CD4-positive, alpha-beta T cell (primary cell): ENCODE results near the gene P3H2. TPM values are rescaled to one million over a fixed set of nuclear protein-coding genes. Genes with fewer than 3 reads are reported as not detected.

ENCODE experiments used
- ATAC-seq: fragments of 200-7000 bp; cut with Tn5 transposase; one replicate; pipeline ENCODE4 v1.10.0; 2022; ENCODE audit warnings: mild to moderate bottlenecking; ENCODE audit not compliant: poor library complexity
- CTCF ChIA-PET: fragments of 350-600 bp; sonication (Branson Sonifier 250); formaldehyde crosslinking; loops from one replicate; lab custom pipeline; 2021; ENCODE audit warnings: antibody characterized with exemption, inconsistent platforms; lab: Charles Lee
- POLR2A ChIA-PET: fragments of 350-600 bp; sonication (Branson Sonifier 250); formaldehyde crosslinking; loops from one replicate; lab custom pipeline; 2021; ENCODE audit warnings: antibody characterized with exemption, inconsistent platforms; lab: Charles Lee
- DNase-seq, 14 experiments: peaks; one replicate each; pipeline ENCODE4 v3.0.0-alpha.2; 2013 to 2020; ENCODE audit warnings: mixed read lengths in 2 of 14
- H3K27ac ChIP-seq, 2 donors: one replicate each; pipeline versions ENCODE4 v1.5.1 to v1.7.0; 2013; ENCODE audit warnings: low read length in 2 of 2, low read depth in 1 of 2, mild to moderate bottlenecking in 1 of 2
- H3K27me3 ChIP-seq, 2 experiments: 1 replicate in 1 of 2; 2 replicates in 1 of 2; pipeline versions ENCODE4 v1.6.1 to v1.7.0; 2013; ENCODE audit warnings: low read length in 2 of 2, control low read depth in 1 of 2, mild to moderate bottlenecking in 1 of 2, moderate library complexity in 1 of 2; ENCODE audit not compliant: insufficient read depth in 2 of 2, control insufficient read depth in 1 of 2
- H3K36me3 ChIP-seq: one replicate; pipeline ENCODE4 v1.6.1; 2013; ENCODE audit warnings: low read length, control low read depth; ENCODE audit not compliant: insufficient read depth
- H3K4me1 ChIP-seq: one replicate; pipeline ENCODE4 v1.6.1; 2013; ENCODE audit warnings: low read length, control low read depth; ENCODE audit not compliant: insufficient read depth
- H3K4me3 ChIP-seq: one replicate; pipeline ENCODE4 v1.5.1; 2013; ENCODE audit warnings: mild to moderate bottlenecking, low read length, moderate library complexity
- H3K9me3 ChIP-seq, 2 experiments: 1 replicate in 1 of 2; 2 replicates in 1 of 2; pipeline versions ENCODE4 v1.6.1 to v1.7.0; 2013; ENCODE audit warnings: low read length in 2 of 2, mild to moderate bottlenecking in 2 of 2, control low read depth in 1 of 2, moderate library complexity in 1 of 2; ENCODE audit not compliant: control insufficient read depth in 1 of 2, insufficient read depth in 1 of 2
- H3K27ac Mint-ChIP-seq: one replicate; pipeline ENCODE4 v1.8.0; 2020; ENCODE audit warnings: mixed read lengths
- H3K27me3 Mint-ChIP-seq: one replicate; pipeline ENCODE4 v1.8.0; 2021; ENCODE audit warnings: mixed read lengths
- H3K36me3 Mint-ChIP-seq: one replicate; pipeline ENCODE4 v1.8.0; 2021; ENCODE audit warnings: low read depth, mixed read lengths
- H3K4me1 Mint-ChIP-seq: one replicate; pipeline ENCODE4 v1.8.0; 2021; ENCODE audit warnings: low read depth, mixed read lengths
- H3K4me3 Mint-ChIP-seq: one replicate; pipeline ENCODE4 v1.8.0; 2020; ENCODE audit warnings: mild to moderate bottlenecking, mixed read lengths
- H3K9me3 Mint-ChIP-seq: one replicate; pipeline ENCODE4 v1.8.0; 2020; ENCODE audit warnings: mixed read lengths
- intact Hi-C, 2 experiments: fragments of 100-400 bp; cut with DNase I in 1 of 2; cut with micrococcal nuclease in 1 of 2; formaldehyde crosslinking; loops; one replicate each; pipeline versions ENCODE4 v1.15.1 to v1.9.0; 2023 to 2025; cut with DNase I, micrococcal nuclease
- total RNA-seq, 174 experiments: library from RNA in 2 of 174; stranded (reverse) in 2 of 174; gene quantifications; one replicate each; pipeline ENCODE4 v1.2.3 and lab custom pipeline; 2021 to 2026
- TF ChIP-seq, protein P1 (sequence below): fragments of 200-600 bp; IDR thresholded peaks from one replicate; pipeline ENCODE4 v1.8.0; 2022; ENCODE audit warnings: antibody characterized with exemption, mild to moderate bottlenecking

P3H2 gene
- total RNA-seq, 2 experiments from 2014 or later = not detected

DNA sequence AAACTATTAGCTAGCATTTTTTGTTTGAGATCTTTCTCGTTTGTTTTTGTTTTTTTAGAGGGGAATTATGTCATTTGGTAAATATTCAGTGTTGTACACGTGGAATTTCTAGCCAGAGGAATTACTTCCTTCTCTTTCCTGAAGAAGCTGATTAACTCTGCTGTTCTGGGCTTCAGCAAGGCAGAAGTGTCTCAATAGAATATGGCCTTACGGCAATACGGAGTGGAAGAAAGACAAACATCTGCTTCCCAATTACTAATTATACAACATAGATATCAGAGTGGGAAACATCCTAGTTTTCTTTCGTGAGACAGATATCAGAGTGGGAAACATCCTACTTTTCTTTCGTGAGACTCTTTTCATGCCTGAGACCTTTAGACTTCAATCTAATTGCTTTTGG lies 11.9 kb downstream of the P3H2 start:
- ATAC-seq (no peak), DNase-seq (no peak)
- Histone ChIP-seq H3K27me3 (peaks cover 4 to 12% of the 10 kb centered on the region in 2 experiments), H3K4me1 (no peaks in the 10 kb centered on the region), H3K9me3 (peaks cover 0 to 4% of the 10 kb centered on the region in 2 experiments), H3K4me3 (no peak overlapping the region), H3K36me3 (no peaks in the 10 kb centered on the region), H3K27ac (no peak overlapping the region)
- no peak overlapping the region for H3K27ac Mint-ChIP-seq
- no peaks in the 10 kb centered on the region for H3K36me3 Mint-ChIP-seq
- ChIA-PET CTCF (interaction anchor here (1.5 kb wide), 1 partner anchor 148 kb away, joined by 3 read pairs; no protein-coding TSS in a partner anchor), POLR2A (no interaction called here)
- H3K9me3 Mint-ChIP-seq = no peaks in the 10 kb centered on the region
- intact Hi-C loops = no loop called here
- TF ChIP-seq, protein P1, sequence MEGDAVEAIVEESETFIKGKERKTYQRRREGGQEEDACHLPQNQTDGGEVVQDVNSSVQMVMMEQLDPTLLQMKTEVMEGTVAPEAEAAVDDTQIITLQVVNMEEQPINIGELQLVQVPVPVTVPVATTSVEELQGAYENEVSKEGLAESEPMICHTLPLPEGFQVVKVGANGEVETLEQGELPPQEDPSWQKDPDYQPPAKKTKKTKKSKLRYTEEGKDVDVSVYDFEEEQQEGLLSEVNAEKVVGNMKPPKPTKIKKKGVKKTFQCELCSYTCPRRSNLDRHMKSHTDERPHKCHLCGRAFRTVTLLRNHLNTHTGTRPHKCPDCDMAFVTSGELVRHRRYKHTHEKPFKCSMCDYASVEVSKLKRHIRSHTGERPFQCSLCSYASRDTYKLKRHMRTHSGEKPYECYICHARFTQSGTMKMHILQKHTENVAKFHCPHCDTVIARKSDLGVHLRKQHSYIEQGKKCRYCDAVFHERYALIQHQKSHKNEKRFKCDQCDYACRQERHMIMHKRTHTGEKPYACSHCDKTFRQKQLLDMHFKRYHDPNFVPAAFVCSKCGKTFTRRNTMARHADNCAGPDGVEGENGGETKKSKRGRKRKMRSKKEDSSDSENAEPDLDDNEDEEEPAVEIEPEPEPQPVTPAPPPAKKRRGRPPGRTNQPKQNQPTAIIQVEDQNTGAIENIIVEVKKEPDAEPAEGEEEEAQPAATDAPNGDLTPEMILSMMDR = no peak
- H3K4me3 Mint-ChIP-seq = no peak overlapping the region
- no peaks in the 10 kb centered on the region for H3K4me1 Mint-ChIP-seq
- H3K27me3 Mint-ChIP-seq = peaks cover 48% of the 10 kb centered on the region

DNA sequence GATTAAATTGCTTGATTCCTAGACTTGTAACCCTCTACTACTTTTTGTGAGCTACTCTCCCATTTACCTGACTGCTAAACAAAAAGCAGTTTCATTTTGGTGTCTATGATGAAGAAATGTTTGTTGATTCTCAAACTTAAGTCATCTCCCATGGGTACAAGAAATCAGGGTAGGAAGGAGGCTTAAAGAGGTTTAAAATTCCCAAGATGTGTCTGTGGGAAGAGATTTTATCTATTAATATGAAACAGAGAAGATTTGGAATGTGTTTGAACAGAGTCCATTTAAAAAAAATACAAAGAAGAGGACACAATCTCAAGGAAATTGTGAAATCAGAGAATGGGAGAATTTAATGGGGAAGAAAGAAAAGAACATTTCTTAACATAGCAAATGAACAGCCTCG lies 14.8 kb downstream of the P3H2 start:
- H3K9me3 Mint-ChIP-seq = no peaks in the 10 kb centered on the region
- no peaks in the 10 kb centered on the region for H3K9me3 ChIP-seq
- no peaks in the 10 kb centered on the region for H3K36me3 ChIP-seq
- TF ChIP-seq, protein P1 = no peak
- no peak overlapping the region for H3K27ac Mint-ChIP-seq
- H3K27me3 ChIP-seq = peaks cover 0 to 12% of the 10 kb centered on the region in 2 experiments
- POLR2A ChIA-PET = no interaction called here
- peaks cover 36% of the 10 kb centered on the region for H3K27me3 Mint-ChIP-seq
- H3K4me1 Mint-ChIP-seq = no peaks in the 10 kb centered on the region
- H3K4me1 ChIP-seq = no peaks in the 10 kb centered on the region
- no peak overlapping the region for H3K4me3 Mint-ChIP-seq
- intact Hi-C loops = no loop called here
- H3K36me3 Mint-ChIP-seq = no peaks in the 10 kb centered on the region
- DNase-seq = no peak
- ATAC-seq = no peak
- H3K4me3 ChIP-seq = no peak overlapping the region
- CTCF ChIA-PET = no interaction called here
- H3K27ac ChIP-seq = no peak overlapping the region

DNA sequence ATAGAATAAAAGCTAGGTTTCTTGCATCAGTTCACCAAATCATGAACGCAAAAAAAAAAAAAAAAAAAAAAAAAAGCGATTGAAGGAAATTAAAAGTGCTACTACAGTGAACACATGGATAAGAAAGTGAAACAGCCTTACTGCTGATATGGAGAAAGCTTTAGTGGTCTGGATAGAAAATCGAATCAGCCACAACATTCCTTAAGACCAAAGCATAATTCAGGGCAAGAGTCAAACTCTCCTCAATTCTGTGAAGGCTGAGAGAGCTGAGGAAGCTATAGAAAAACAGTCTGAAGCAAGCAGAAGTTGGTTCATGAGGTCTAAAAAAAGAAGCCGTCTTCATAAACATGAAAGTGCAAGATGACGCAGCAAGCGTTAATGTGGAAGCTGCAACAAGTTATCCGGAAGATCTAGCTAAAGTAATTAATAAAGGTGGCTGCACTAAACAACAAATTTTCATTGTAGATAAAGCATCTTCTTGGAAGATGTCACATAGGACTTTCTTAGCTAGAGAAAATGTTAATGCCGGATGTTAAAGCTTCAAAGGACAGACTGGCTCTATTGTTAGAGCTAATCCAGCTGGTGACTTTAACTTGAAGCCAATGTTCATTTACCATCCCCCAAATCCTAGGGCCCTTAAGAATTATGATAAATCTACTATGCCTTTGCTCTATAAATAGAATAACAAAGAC lies 19.2 kb downstream of the P3H2 start:
- no peak overlapping the region for H3K4me3 Mint-ChIP-seq
- Histone ChIP-seq H3K4me1 (no peaks in the 10 kb centered on the region), H3K27me3 (peaks cover 0 to 6% of the 10 kb centered on the region in 2 experiments), H3K36me3 (no peaks in the 10 kb centered on the region), H3K27ac (no peak overlapping the region), H3K9me3 (no peaks in the 10 kb centered on the region), H3K4me3 (no peak overlapping the region)
- H3K27ac Mint-ChIP-seq = no peak overlapping the region
- TF ChIP-seq, protein P1 = no peak
- intact Hi-C loops = no loop called here
- H3K4me1 Mint-ChIP-seq = no peaks in the 10 kb centered on the region
- H3K9me3 Mint-ChIP-seq = no peaks in the 10 kb centered on the region
- ChIA-PET POLR2A (no interaction called here), CTCF (interaction anchor here (0.7 kb wide), 1 partner anchor 16 kb away, joined by 5 read pairs; no protein-coding TSS in a partner anchor)
- H3K36me3 Mint-ChIP-seq = no peaks in the 10 kb centered on the region
- ATAC-seq (no peak), DNase-seq (no peak)
- H3K27me3 Mint-ChIP-seq = peaks cover 26% of the 10 kb centered on the region
